Aorta (tissue), 5 donors: Measurements from ENCODE around the gene AFAP1L2. TPM values are rescaled to one million over a fixed set of nuclear protein-coding genes. Genes with fewer than 3 reads are reported as not detected.

ENCODE experiments used
- ATAC-seq: fragments of 200-7000 bp; cut with Tn5 transposase; one replicate; pipeline ENCODE4 v1.9.1; 2022; ENCODE audit warnings: moderate library complexity; ENCODE audit not compliant: low FRiP score
- DNase-seq, 2 donors: peaks; one replicate each; pipeline ENCODE4 v3.0.0-alpha.2; 2020
- H3K27ac ChIP-seq, 2 donors: one replicate each; pipeline ENCODE4 v1.5.1; 2013; ENCODE audit warnings: low read length in 2 of 2, mild to moderate bottlenecking in 2 of 2, moderate library complexity in 2 of 2, control low read depth in 1 of 2, inconsistent platforms in 1 of 2, low read depth in 1 of 2
- H3K27me3 ChIP-seq, 2 donors: one replicate each; pipeline ENCODE4 v1.6.1; 2013; ENCODE audit warnings: control low read depth in 1 of 2, low read length in 1 of 2, mild to moderate bottlenecking in 1 of 2, moderate library complexity in 1 of 2; ENCODE audit not compliant: insufficient read depth in 2 of 2, control insufficient read depth in 1 of 2
- H3K36me3 ChIP-seq, 2 donors: one replicate each; pipeline ENCODE4 v1.6.1; 2013; ENCODE audit warnings: control low read depth in 1 of 2, low read length in 1 of 2, mild to moderate bottlenecking in 1 of 2; ENCODE audit not compliant: insufficient read depth in 2 of 2, control insufficient read depth in 1 of 2
- H3K4me1 ChIP-seq, 2 donors: one replicate each; pipeline ENCODE4 v1.6.1; 2013; ENCODE audit warnings: low read length in 2 of 2, control low read depth in 1 of 2, mild to moderate bottlenecking in 1 of 2, moderate library complexity in 1 of 2; ENCODE audit not compliant: insufficient read depth in 2 of 2, control insufficient read depth in 1 of 2
- H3K4me3 ChIP-seq, 2 donors: one replicate each; pipeline ENCODE4 v1.5.1; 2013; ENCODE audit warnings: low read length in 2 of 2, control low read depth in 1 of 2, mild to moderate bottlenecking in 1 of 2
- H3K9me3 ChIP-seq: one replicate; pipeline ENCODE4 v1.6.1; 2013; ENCODE audit warnings: mild to moderate bottlenecking, low read length; ENCODE audit not compliant: control insufficient read depth
- WGBS, 2 donors: extraction: QIAGEN DNeasy Blood & Tissue Kit; methylation state at CpG; one replicate each; pipeline ENCODE4 v1.1.7; 2013; 5-methylcytosine and 5-hydroxymethylcytosine counted together
- intact Hi-C, 2 donors: fragments of 100-400 bp; cut with DNase I; formaldehyde crosslinking; loops; one replicate each; pipeline versions ENCODE4 v1.14.2 to v1.15.0; 2022
- polyA plus RNA-seq, 2 donors: library from polyadenylated mRNA; stranded (reverse); fragments of 200-250 nt; gene quantifications; one replicate each; pipeline ENCODE4 v1.2.3, GENCODE V29; 2013
- total RNA-seq, 2 donors: library from RNA; stranded (reverse); fragmentation: NEBNext Ultra II Directional; extraction: Animal tissue kit (Norgen Biotek cat#: 25700); gene quantifications; one replicate each; pipeline ENCODE4 v1.2.1, GENCODE V29; 2021
- donor health status: healthy with polysubstance abuse.
- donor health status: Bipolar disorder and iron deficiency.
- donor health status: DM: no; HTN: no; CAD: no.
- donor health status: DM: no; HTN: no; CAD: no.
- donor health status: DM: yes; HTN: yes; CAD: no.

AFAP1L2 gene
- total and polyA plus RNA-seq, 4 donors = 3.1 to 19.3 (median 10.2) TPM

GRCh38 chr10:114266521-114266920 is 137.8 kb downstream of the AFAP1L2 start:
- H3K4me3 ChIP-seq = no peak overlapping the region
- no peaks in the 10 kb centered on the region for H3K9me3 ChIP-seq
- intact Hi-C loops = no loop called here
- H3K27me3 ChIP-seq = no peaks in the 10 kb centered on the region
- no peaks in the 10 kb centered on the region for H3K36me3 ChIP-seq
- no peaks in the 10 kb centered on the region for H3K4me1 ChIP-seq
- 8 to 9% methylated on average over 5 of the region's 5 CpGs for WGBS, 2 donors
- no peak for DNase-seq
- ATAC-seq = no peak
- H3K27ac ChIP-seq = no peak overlapping the region

- Histone ChIP-seq H3K9me3 (no peaks in the 10 kb centered on the region), H3K27me3 (no peaks in the 10 kb centered on the region), H3K4me1 (no peaks in the 10 kb centered on the region), H3K4me3 (no peak overlapping the region), H3K36me3 (no peaks in the 10 kb centered on the region), H3K27ac (no peak overlapping the region)
- DNase-seq (no peak), ATAC-seq (no peak)
- intact Hi-C loops = no loop called here
- WGBS, 2 donors = 84 to 90% methylated on average over 6 of the region's 6 CpGs
Observed at GRCh38 chr10:114265392-114266053, 138.8 kb downstream of the AFAP1L2 start.

GRCh38 chr10:114262496-114262895 is 141.8 kb downstream of the AFAP1L2 start:
- WGBS, 2 donors = 93% methylated on average over 4 of the region's 4 CpGs

GRCh38 chr10:114261076-114261475 is 143.2 kb downstream of the AFAP1L2 start:
- Histone ChIP-seq H3K4me3 (no peak overlapping the region), H3K9me3 (no peaks in the 10 kb centered on the region), H3K27me3 (no peaks in the 10 kb centered on the region), H3K27ac (no peak overlapping the region), H3K4me1 (no peaks in the 10 kb centered on the region), H3K36me3 (no peaks in the 10 kb centered on the region)
- DNase-seq (no peak), ATAC-seq (no peak)
- WGBS, 2 donors = 80 to 89% methylated on average over 2 of the region's 2 CpGs
- intact Hi-C loops = no loop called here

More at GRCh38 chr10:114262496-114262895, 141.8 kb downstream of the AFAP1L2 start:
- Histone ChIP-seq H3K9me3 (no peaks in the 10 kb centered on the region), H3K27ac (no peak overlapping the region), H3K4me1 (no peaks in the 10 kb centered on the region), H3K36me3 (no peaks in the 10 kb centered on the region), H3K27me3 (no peaks in the 10 kb centered on the region), H3K4me3 (no peak overlapping the region)
- ATAC-seq = no peak
- intact Hi-C loops = no loop called here
- DNase-seq = no peak

GRCh38 chr10:114260366-114260765 is 143.9 kb downstream of the AFAP1L2 start:
- Histone ChIP-seq H3K4me3 (no peak overlapping the region), H3K27ac (no peak overlapping the region), H3K9me3 (no peaks in the 10 kb centered on the region), H3K4me1 (no peaks in the 10 kb centered on the region), H3K36me3 (no peaks in the 10 kb centered on the region), H3K27me3 (no peaks in the 10 kb centered on the region)
- ATAC-seq (peak; percentile 31), DNase-seq (no peak)
- intact Hi-C loops = no loop called here
- 92 to 95% methylated on average over 5 of the region's 5 CpGs for WGBS, 2 donors

- DNase-seq = peak; percentile 75 to 83
- intact Hi-C loops = no loop called here
Observed at GRCh38 chr10:114259824-114260223, 144.5 kb downstream of the AFAP1L2 start.

GRCh38 chr10:114258274-114258840 is 145.9 kb downstream of the AFAP1L2 start:
- Histone ChIP-seq H3K36me3 (no peaks in the 10 kb centered on the region), H3K27me3 (no peaks in the 10 kb centered on the region), H3K9me3 (no peaks in the 10 kb centered on the region), H3K27ac (no peak overlapping the region), H3K4me1 (no peaks in the 10 kb centered on the region), H3K4me3 (no peak overlapping the region)
- intact Hi-C loops = no loop called here
- WGBS, 2 donors = 93 to 98% methylated on average over 5 of the region's 5 CpGs
- no peak for DNase-seq
- ATAC-seq = no peak

More at GRCh38 chr10:114259824-114260223, 144.5 kb downstream of the AFAP1L2 start:
- Histone ChIP-seq H3K4me1 (no peaks in the 10 kb centered on the region), H3K9me3 (no peaks in the 10 kb centered on the region), H3K27ac (no peak overlapping the region), H3K36me3 (no peaks in the 10 kb centered on the region), H3K4me3 (no peak overlapping the region), H3K27me3 (no peaks in the 10 kb centered on the region)
- WGBS, 2 donors = 31 to 35% methylated on average over 10 of the region's 10 CpGs
- peak; percentile 69 for ATAC-seq

- Histone ChIP-seq H3K27me3 (no peaks in the 10 kb centered on the region), H3K36me3 (no peaks in the 10 kb centered on the region), H3K9me3 (no peaks in the 10 kb centered on the region), H3K27ac (no peak overlapping the region), H3K4me3 (no peak overlapping the region), H3K4me1 (no peaks in the 10 kb centered on the region)
- DNase-seq (no peak), ATAC-seq (peak; percentile 34)
- intact Hi-C loops = no loop called here
- WGBS, 2 donors = 25 to 36% methylated on average over 3 of the region's 3 CpGs
Observed at GRCh38 chr10:114257498-114257897, 146.8 kb downstream of the AFAP1L2 start.

- WGBS, 2 donors = 72 to 79% methylated on average over 3 of the region's 3 CpGs
Observed at GRCh38 chr10:114256822-114257221, 147.5 kb downstream of the AFAP1L2 start.

More at GRCh38 chr10:114256822-114257221, 147.5 kb downstream of the AFAP1L2 start:
- no peak for DNase-seq
- intact Hi-C loops = no loop called here
- H3K4me3 ChIP-seq = no peak overlapping the region
- no peak for ATAC-seq
- no peaks in the 10 kb centered on the region for H3K36me3 ChIP-seq
- no peak overlapping the region for H3K27ac ChIP-seq
- no peaks in the 10 kb centered on the region for H3K9me3 ChIP-seq
- H3K4me1 ChIP-seq = no peaks in the 10 kb centered on the region
- no peaks in the 10 kb centered on the region for H3K27me3 ChIP-seq
